ENCODE data around the gene KCNJ12. TPM values are rescaled to one million over a fixed set of nuclear protein-coding genes. Genes with fewer than 3 reads are reported as not detected.
"Not testable (repeated sequence)": the region's sequence is repeated elsewhere in the genome, so short reads cannot be mapped to it uniquely, and the experiment has no call there.

KCNJ12 gene
- total RNA-seq, 1 donor from 2014 or later, result not detected

- H3K4me3 Mint-ChIP-seq; H3K27ac Mint-ChIP-seq; H3K27me3 Mint-ChIP-seq (ENCODE audit: insufficient read depth); H3K36me3 Mint-ChIP-seq (ENCODE audit: low read depth); H3K9me3 Mint-ChIP-seq; H3K4me1 Mint-ChIP-seq (ENCODE audit: low read depth); DNase-seq (ENCODE audit: low spot score); intact Hi-C loops (cut with micrococcal nuclease): not testable (repeated sequence)
Measured at GRCh38 chr17:21344801-21345200, 31.4 kb upstream of the KCNJ12 start.

GRCh38 chr17:21345236-21345635, 30.9 kb upstream of the KCNJ12 start:
- H3K4me1 Mint-ChIP-seq (ENCODE audit: low read depth), result no peaks in the 10 kb centered on the region
- no peak for DNase-seq (ENCODE audit: low spot score)
- no peaks in the 10 kb centered on the region for H3K27me3 Mint-ChIP-seq (ENCODE audit: insufficient read depth)
- no peaks in the 10 kb centered on the region for H3K36me3 Mint-ChIP-seq (ENCODE audit: low read depth)
- intact Hi-C loops (cut with micrococcal nuclease), result no loop called here
- no peak overlapping the region for H3K4me3 Mint-ChIP-seq
- no peak overlapping the region for H3K27ac Mint-ChIP-seq
- no peaks in the 10 kb centered on the region for H3K9me3 Mint-ChIP-seq

- H3K27me3 Mint-ChIP-seq (ENCODE audit: insufficient read depth); H3K4me1 Mint-ChIP-seq (ENCODE audit: low read depth); H3K36me3 Mint-ChIP-seq (ENCODE audit: low read depth); H3K4me3 Mint-ChIP-seq; DNase-seq (ENCODE audit: low spot score); intact Hi-C loops (cut with micrococcal nuclease); H3K9me3 Mint-ChIP-seq; H3K27ac Mint-ChIP-seq: not testable (repeated sequence)
Measured at GRCh38 chr17:21346107-21346506, 30.1 kb upstream of the KCNJ12 start.

- DNase-seq (ENCODE audit: low spot score); H3K4me1 Mint-ChIP-seq (ENCODE audit: low read depth); intact Hi-C loops (cut with micrococcal nuclease); H3K36me3 Mint-ChIP-seq (ENCODE audit: low read depth); H3K9me3 Mint-ChIP-seq; H3K27me3 Mint-ChIP-seq (ENCODE audit: insufficient read depth); H3K4me3 Mint-ChIP-seq; H3K27ac Mint-ChIP-seq: not testable (repeated sequence)
Measured at GRCh38 chr17:21346651-21347250, 29.4 kb upstream of the KCNJ12 start.

GRCh38 chr17:21347660-21348059, 28.5 kb upstream of the KCNJ12 start:
- H3K9me3 Mint-ChIP-seq; H3K27me3 Mint-ChIP-seq (ENCODE audit: insufficient read depth); H3K36me3 Mint-ChIP-seq (ENCODE audit: low read depth); intact Hi-C loops (cut with micrococcal nuclease); H3K27ac Mint-ChIP-seq; H3K4me1 Mint-ChIP-seq (ENCODE audit: low read depth); H3K4me3 Mint-ChIP-seq; DNase-seq (ENCODE audit: low spot score): not testable (repeated sequence)

GRCh38 chr17:21348081-21348925, 27.9 kb upstream of the KCNJ12 start:
- H3K9me3 Mint-ChIP-seq; H3K4me1 Mint-ChIP-seq (ENCODE audit: low read depth); H3K36me3 Mint-ChIP-seq (ENCODE audit: low read depth); DNase-seq (ENCODE audit: low spot score); H3K4me3 Mint-ChIP-seq; H3K27me3 Mint-ChIP-seq (ENCODE audit: insufficient read depth); intact Hi-C loops (cut with micrococcal nuclease); H3K27ac Mint-ChIP-seq: not testable (repeated sequence)

GRCh38 chr17:21348926-21349261, 27.3 kb upstream of the KCNJ12 start:
- H3K36me3 Mint-ChIP-seq (ENCODE audit: low read depth); intact Hi-C loops (cut with micrococcal nuclease): not testable (repeated sequence)

GRCh38 chr17:21349358-21350050, 26.7 kb upstream of the KCNJ12 start:
- H3K9me3 Mint-ChIP-seq; H3K4me1 Mint-ChIP-seq (ENCODE audit: low read depth); H3K36me3 Mint-ChIP-seq (ENCODE audit: low read depth); DNase-seq (ENCODE audit: low spot score); intact Hi-C loops (cut with micrococcal nuclease); H3K4me3 Mint-ChIP-seq; H3K27ac Mint-ChIP-seq; H3K27me3 Mint-ChIP-seq (ENCODE audit: insufficient read depth): not testable (repeated sequence)

More at GRCh38 chr17:21348926-21349261, 27.3 kb upstream of the KCNJ12 start:
- not testable (repeated sequence) for DNase-seq (ENCODE audit: low spot score); H3K27ac Mint-ChIP-seq; H3K4me1 Mint-ChIP-seq (ENCODE audit: low read depth); H3K4me3 Mint-ChIP-seq; H3K27me3 Mint-ChIP-seq (ENCODE audit: insufficient read depth); H3K9me3 Mint-ChIP-seq

- intact Hi-C loops (cut with micrococcal nuclease); H3K36me3 Mint-ChIP-seq (ENCODE audit: low read depth); H3K4me1 Mint-ChIP-seq (ENCODE audit: low read depth); H3K27ac Mint-ChIP-seq; H3K4me3 Mint-ChIP-seq; H3K9me3 Mint-ChIP-seq; H3K27me3 Mint-ChIP-seq (ENCODE audit: insufficient read depth); DNase-seq (ENCODE audit: low spot score): not testable (repeated sequence)
Measured at GRCh38 chr17:21350495-21350894, 25.7 kb upstream of the KCNJ12 start.

GRCh38 chr17:21351366-21352065, 24.6 kb upstream of the KCNJ12 start:
- no peaks in the 10 kb centered on the region for H3K9me3 Mint-ChIP-seq
- H3K4me3 Mint-ChIP-seq, result no peak overlapping the region
- no peak for DNase-seq (ENCODE audit: low spot score)

GRCh38 chr17:21352221-21352980, 23.8 kb upstream of the KCNJ12 start:
- no peak overlapping the region for H3K4me3 Mint-ChIP-seq
- intact Hi-C loops (cut with micrococcal nuclease), result no loop called here
- no peak overlapping the region for H3K27ac Mint-ChIP-seq
- no peak for DNase-seq (ENCODE audit: low spot score)
- no peaks in the 10 kb centered on the region for H3K36me3 Mint-ChIP-seq (ENCODE audit: low read depth)
- H3K4me1 Mint-ChIP-seq (ENCODE audit: low read depth), result no peaks in the 10 kb centered on the region
- H3K27me3 Mint-ChIP-seq (ENCODE audit: insufficient read depth), result peaks cover 6% of the 10 kb centered on the region
- H3K9me3 Mint-ChIP-seq, result no peaks in the 10 kb centered on the region

More at GRCh38 chr17:21351366-21352065, 24.6 kb upstream of the KCNJ12 start:
- Mint-ChIP-seq H3K27ac (no peak overlapping the region), H3K36me3 (ENCODE audit: low read depth) (no peaks in the 10 kb centered on the region), H3K27me3 (ENCODE audit: insufficient read depth) (peaks cover 6% of the 10 kb centered on the region), H3K4me1 (ENCODE audit: low read depth) (no peaks in the 10 kb centered on the region)
- intact Hi-C loops (cut with micrococcal nuclease), result no loop called here

GRCh38 chr17:21352981-21353265, 23.2 kb upstream of the KCNJ12 start:
- peaks cover 6% of the 10 kb centered on the region for H3K27me3 Mint-ChIP-seq (ENCODE audit: insufficient read depth)
- no peaks in the 10 kb centered on the region for H3K36me3 Mint-ChIP-seq (ENCODE audit: low read depth)
- no peak overlapping the region for H3K4me3 Mint-ChIP-seq
- DNase-seq (ENCODE audit: low spot score), result no peak
- H3K27ac Mint-ChIP-seq, result no peak overlapping the region
- intact Hi-C loops (cut with micrococcal nuclease), result no loop called here
- no peaks in the 10 kb centered on the region for H3K4me1 Mint-ChIP-seq (ENCODE audit: low read depth)
- H3K9me3 Mint-ChIP-seq, result no peaks in the 10 kb centered on the region
